GM23338 (cell line): ENCODE data around the gene OBSL1. TPM values are rescaled to one million over a fixed set of nuclear protein-coding genes. Genes with fewer than 3 reads are reported as not detected.

Source experiments
- ATAC-seq: fragments of 200-7000 bp; cut with Tn5 transposase; 3 replicates; pipeline ENCODE4 v1.9.1; 2020
- DNase-seq: peaks from one replicate; pipeline ENCODE4 v3.0.0-alpha.2; 2015; ENCODE audit warnings: low spot score
- H2AFZ ChIP-seq: fragments of 200-600 bp; sonication (generic); 2 replicates; pipeline ENCODE4 v1.8.0; 2016; ENCODE audit warnings: antibody characterized with exemption, mild to moderate bottlenecking, moderate library complexity
- H3F3A ChIP-seq: fragments of 200-600 bp; sonication (generic); replicated peaks from 2 replicates; pipeline ENCODE4 v1.8.0; 2017; ENCODE audit warnings: antibody characterized with exemption, mixed run types, low read depth
- H3K27ac ChIP-seq: fragments of 200-600 bp; sonication (generic); 2 replicates; pipeline ENCODE4 v1.6.1; 2016; ENCODE audit warnings: low read depth
- H3K27me3 ChIP-seq: fragments of 200-600 bp; sonication (generic); 2 replicates; pipeline ENCODE4 v1.8.0; 2016; ENCODE audit warnings: mild to moderate bottlenecking, mixed run types, moderate library complexity; ENCODE audit not compliant: insufficient read depth
- H3K36me3 ChIP-seq: fragments of 200-600 bp; sonication (generic); 2 replicates; pipeline ENCODE4 v1.8.0; 2016; ENCODE audit warnings: mild to moderate bottlenecking; ENCODE audit not compliant: insufficient read depth
- H3K4me1 ChIP-seq: fragments of 200-600 bp; sonication (generic); 2 replicates; pipeline ENCODE4 v1.8.0; 2016; ENCODE audit warnings: mild to moderate bottlenecking, moderate library complexity; ENCODE audit not compliant: insufficient read depth
- H3K4me2 ChIP-seq: fragments of 200-600 bp; sonication (generic); 2 replicates; pipeline ENCODE4 v1.7.1; 2017; ENCODE audit warnings: mixed run types
- H3K4me3 ChIP-seq: fragments of 200-600 bp; sonication (generic); 2 replicates; pipeline ENCODE4 v1.6.1; 2016; ENCODE audit warnings: mixed run types
- H3K79me2 ChIP-seq: fragments of 200-600 bp; sonication (generic); replicated peaks from 2 replicates; pipeline ENCODE4 v1.8.0; 2017; ENCODE audit warnings: mild to moderate bottlenecking; ENCODE audit not compliant: insufficient read depth
- H3K9me2 ChIP-seq: fragments of 200-600 bp; sonication (generic); 2 replicates; pipeline ENCODE4 v1.8.0; 2017; ENCODE audit not compliant: insufficient read depth
- H4K20me1 ChIP-seq: fragments of 200-600 bp; sonication (generic); replicated peaks from 2 replicates; pipeline ENCODE4 v1.8.0; 2017; ENCODE audit warnings: mild to moderate bottlenecking; ENCODE audit not compliant: insufficient read depth
- H3K27ac Mint-ChIP-seq: 2 replicates; pipeline ENCODE4 v1.8.0; 2020; ENCODE audit warnings: inconsistent platforms, mild to moderate bottlenecking, moderate library complexity, mixed read lengths
- H3K27me3 Mint-ChIP-seq: 3 replicates; pipeline ENCODE4 v1.8.0; 2022; ENCODE audit warnings: low read depth, mild to moderate bottlenecking, moderate library complexity, mixed read lengths, inconsistent platforms; ENCODE audit not compliant: insufficient read depth, poor library complexity
- H3K36me3 Mint-ChIP-seq: 3 replicates; pipeline ENCODE4 v1.8.0; 2021; ENCODE audit warnings: low read depth, mild to moderate bottlenecking, inconsistent platforms, moderate library complexity, mixed read lengths
- H3K4me1 Mint-ChIP-seq: 3 replicates; pipeline ENCODE4 v1.8.0; 2020; ENCODE audit warnings: mild to moderate bottlenecking, inconsistent platforms, mixed read lengths
- H3K4me3 Mint-ChIP-seq: 3 replicates; pipeline ENCODE4 v1.8.0; 2021; ENCODE audit warnings: moderate library complexity, mild to moderate bottlenecking, inconsistent platforms, mixed read lengths
- H3K9me3 Mint-ChIP-seq: 3 replicates; pipeline ENCODE4 v1.8.0; 2020; ENCODE audit warnings: moderate library complexity, mild to moderate bottlenecking, inconsistent platforms, mixed read lengths
- CREB1 ChIP-seq: fragments of 250-450 bp; sonication (Bioruptor Pico); IDR thresholded peaks from 2 replicates; pipeline ENCODE4 v1.5.0; 2020; ENCODE audit warnings: low read depth, mild to moderate bottlenecking, moderate library complexity
- CTCF ChIP-seq, 2 experiments: fragments of 200-600 bp in 1 of 2; sonication (generic) in 1 of 2; conservative IDR thresholded peaks; 2 replicates each; pipeline versions ENCODE4 v1.5.1 to v1.6.1; 2016 to 2017; ENCODE audit warnings: antibody characterized with exemption in 2 of 2, low read depth in 2 of 2, mild to moderate bottlenecking in 2 of 2, moderate library complexity in 1 of 2
- ETS1 ChIP-seq: IDR thresholded peaks from 2 replicates; pipeline ENCODE4 v1.6.1; 2016; ENCODE audit warnings: antibody characterized with exemption
- EZH2 ChIP-seq: fragments of 200-600 bp; sonication (generic); IDR thresholded peaks from one replicate; pipeline ENCODE4 v1.8.0; 2017; ENCODE audit warnings: antibody characterized with exemption, mild to moderate bottlenecking, low read depth; ENCODE audit not compliant: unreplicated experiment
- JUNB ChIP-seq: IDR thresholded peaks from one replicate; pipeline ENCODE4 v1.6.1; 2016; ENCODE audit warnings: antibody characterized with exemption; ENCODE audit not compliant: unreplicated experiment
- NANOG ChIP-seq: IDR thresholded peaks from 2 replicates; pipeline ENCODE4 v1.6.1; 2016; ENCODE audit warnings: antibody characterized with exemption, borderline replicate concordance
- POLR2AphosphoS5 ChIP-seq: IDR thresholded peaks from 2 replicates; pipeline ENCODE4 v1.6.1; 2016; ENCODE audit warnings: antibody characterized with exemption, low read depth
- ZNF462 ChIP-seq: fragments of 250-450 bp; sonication (Bioruptor Pico); IDR thresholded peaks from 2 replicates; pipeline ENCODE4 v1.5.0; 2020; ENCODE audit warnings: mild to moderate bottlenecking, moderate library complexity
- polyA plus RNA-seq: library from polyadenylated mRNA; unstranded; fragments of >200 nt; fragmentation: Nextera tagmentation; extraction: Ambion mirVana; gene quantifications from 2 replicates; pipeline ENCODE4 v1.2.1, GENCODE V29; 2016
- total RNA-seq: library from RNA; depleted of rRNA; stranded (reverse); fragments of >200 nt; shearing (Covaris generic); gene quantifications from 2 replicates; pipeline ENCODE4 v1.2.3, GENCODE V29; 2014

The OBSL1 gene
- total and polyA plus RNA-seq, 2 experiments from 2014 or later, result 94.9 to 207 TPM

- H3K27me3 ChIP-seq, result peaks cover 63% of the 10 kb centered on the region
- H3K27me3 Mint-ChIP-seq, result peaks cover 68% of the 10 kb centered on the region
- no peaks in the 10 kb centered on the region for H3K9me3 Mint-ChIP-seq
- H3K4me1 ChIP-seq, result peaks cover 60% of the 10 kb centered on the region
- H3K79me2 ChIP-seq, result no peaks in the 10 kb centered on the region
- TF ChIP-seq NANOG (no peak), EZH2 (no peak)
- peaks cover 71% of the 10 kb centered on the region for H3K4me1 Mint-ChIP-seq
- H4K20me1 ChIP-seq, result no peaks in the 10 kb centered on the region
- H2AFZ ChIP-seq, result no peak overlapping the region
- H3K4me3 Mint-ChIP-seq, result peak overlapping the region; percentile 36; the same call in 2 of the 3 replicates
- no peak overlapping the region for H3K27ac ChIP-seq
- H3K36me3 Mint-ChIP-seq, result no peaks in the 10 kb centered on the region
- no peaks in the 10 kb centered on the region for H3K9me2 ChIP-seq
- H3K27ac Mint-ChIP-seq, result no peak overlapping the region
- DNase-seq, result peak; percentile 48
- peak overlapping the region; percentile 92 for H3K4me2 ChIP-seq
- no peaks in the 10 kb centered on the region for H3K36me3 ChIP-seq
- peak overlapping the region; percentile 30; the same call in 1 of the 2 replicates for H3K4me3 ChIP-seq
- peaks cover 10% of the 10 kb centered on the region for H3F3A ChIP-seq
- no peak for ATAC-seq
Measured at GRCh38 chr2:219511547-219512325, 59.6 kb downstream of the OBSL1 start.

GRCh38 chr2:219510512-219511135 lies 60.7 kb downstream of the OBSL1 start:
- H4K20me1 ChIP-seq, result no peaks in the 10 kb centered on the region
- no peaks in the 10 kb centered on the region for H3K79me2 ChIP-seq
- DNase-seq (peak; percentile 45), ATAC-seq (no peak)
- H3K27me3 ChIP-seq, result peaks cover 52% of the 10 kb centered on the region
- H3K36me3 ChIP-seq, result no peaks in the 10 kb centered on the region
- Mint-ChIP-seq H3K27ac (no peak overlapping the region), H3K36me3 (no peaks in the 10 kb centered on the region), H3K4me3 (peak overlapping the region; percentile 68), H3K4me1 (peaks cover 72% of the 10 kb centered on the region), H3K9me3 (no peaks in the 10 kb centered on the region), H3K27me3 (peaks cover 64% of the 10 kb centered on the region)
- no peak overlapping the region for H3K27ac ChIP-seq
- H3K4me2 ChIP-seq, result peak overlapping the region; percentile 92
- peaks cover 70% of the 10 kb centered on the region for H3K4me1 ChIP-seq
- H3K9me2 ChIP-seq, result no peaks in the 10 kb centered on the region
- TF ChIP-seq CTCF (conservative IDR thresholded peaks at IDR 0.05; ENCODE audit: low read depth in 2 of 2), result no peak
- TF ChIP-seq JUNB, result no peak
- no peak for TF ChIP-seq ZNF462 (CRISPR knock-in tag)
- TF ChIP-seq ETS1, result no peak
- no peak for TF ChIP-seq CREB1
- TF ChIP-seq POLR2AphosphoS5, result no peak; the same call in 1 of the 2 replicates
- H2AFZ ChIP-seq, result peak overlapping the region; percentile 38; the same call in 1 of the 2 replicates
- peaks cover 17% of the 10 kb centered on the region for H3F3A ChIP-seq
- H3K4me3 ChIP-seq, result peak overlapping the region; percentile 67
